HG03571 (cell line): ENCODE results near the gene RHBDF2.
A peak's percentile ranks its signal among the peaks of the same experiment; 100 is the strongest.

Experiments used
- ATAC-seq: cut with Tn5 transposase; IDR thresholded peaks from one replicate; pipeline ENCODE4 v1.9.1; 2021; ENCODE audit not compliant: unreplicated experiment

Gene RHBDF2

DNA sequence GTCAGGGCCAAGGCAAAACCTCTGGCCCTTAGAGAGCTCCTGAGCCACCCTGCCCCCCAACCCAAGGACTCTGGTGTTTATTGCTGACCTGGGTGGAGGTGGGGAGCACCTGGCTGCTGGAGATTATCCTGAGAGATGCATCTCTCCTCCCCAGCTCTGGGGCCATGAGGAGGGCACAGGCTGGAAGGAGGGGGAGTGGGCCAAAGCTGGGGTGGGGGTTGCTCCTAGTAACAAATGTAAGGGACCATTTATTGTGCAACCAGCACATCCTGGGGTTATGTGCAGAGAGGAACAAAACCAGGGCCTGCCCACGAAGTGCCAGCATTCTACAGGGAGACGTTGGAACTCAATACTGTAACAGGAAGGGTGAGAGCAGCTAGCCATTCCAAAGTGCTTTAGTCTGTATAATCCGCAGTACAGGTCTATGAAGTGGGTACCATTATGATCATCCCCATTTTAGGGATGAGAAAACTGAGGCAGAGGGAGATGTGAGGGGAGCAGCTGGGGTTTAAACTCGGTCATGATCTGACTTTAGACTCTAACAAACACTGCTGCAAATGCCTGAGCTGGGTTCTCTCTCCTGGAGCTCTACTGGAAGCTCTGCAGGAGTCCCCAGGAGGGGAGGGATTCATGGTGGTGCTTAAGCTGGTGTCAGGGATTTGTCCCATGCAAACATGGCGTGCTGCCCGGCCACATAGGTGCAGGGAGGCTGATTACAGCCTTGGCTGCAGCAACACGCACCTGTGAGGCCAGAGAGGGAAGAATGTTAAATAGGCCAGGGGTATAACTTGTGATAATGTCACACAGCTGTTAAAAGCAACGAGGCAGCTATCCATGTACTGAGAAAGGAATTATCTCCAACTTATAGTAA lies 1.4 kb upstream of the RHBDF2 start:
- ATAC-seq: no peak

GRCh38 chr17:76501827-76502307 lies 644 bp upstream of the RHBDF2 start:
- no peak for ATAC-seq

GRCh38 chr17:76500747-76501017 lies 541 bp downstream of the RHBDF2 start:
- ATAC-seq: no peak

DNA sequence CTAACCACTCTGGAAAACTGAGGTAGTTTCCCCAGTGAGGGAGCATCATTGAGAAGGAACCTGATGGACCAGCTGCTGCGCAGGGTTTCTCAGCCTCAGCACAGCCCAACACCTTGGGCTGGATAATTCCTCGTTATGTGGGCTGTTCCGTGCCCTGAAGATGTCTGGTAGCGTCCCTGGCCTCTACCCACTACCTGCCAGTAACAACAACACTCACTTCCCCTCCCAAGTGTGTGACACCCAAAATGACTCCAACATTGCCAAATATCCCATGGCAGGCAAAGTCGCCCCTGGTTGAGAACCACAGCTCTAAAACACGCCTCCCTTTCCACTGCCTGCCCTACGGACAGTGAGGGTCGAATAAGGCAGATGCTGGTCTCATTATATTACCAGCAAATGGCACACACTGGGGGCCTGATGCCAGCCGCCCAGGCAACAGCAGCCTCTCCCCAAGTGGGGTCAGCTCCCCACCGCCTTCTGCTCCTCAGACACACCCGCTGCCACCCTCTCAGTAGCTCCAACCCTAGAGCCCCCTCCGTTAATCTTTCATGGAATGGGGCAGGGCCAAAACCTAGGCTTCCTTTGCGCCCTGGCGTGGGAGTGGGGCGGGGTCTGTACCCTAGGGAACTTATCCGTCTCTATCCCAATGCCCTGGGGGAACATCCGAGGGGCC lies 1.0 kb downstream of the RHBDF2 start:
- ATAC-seq: no peak

DNA sequence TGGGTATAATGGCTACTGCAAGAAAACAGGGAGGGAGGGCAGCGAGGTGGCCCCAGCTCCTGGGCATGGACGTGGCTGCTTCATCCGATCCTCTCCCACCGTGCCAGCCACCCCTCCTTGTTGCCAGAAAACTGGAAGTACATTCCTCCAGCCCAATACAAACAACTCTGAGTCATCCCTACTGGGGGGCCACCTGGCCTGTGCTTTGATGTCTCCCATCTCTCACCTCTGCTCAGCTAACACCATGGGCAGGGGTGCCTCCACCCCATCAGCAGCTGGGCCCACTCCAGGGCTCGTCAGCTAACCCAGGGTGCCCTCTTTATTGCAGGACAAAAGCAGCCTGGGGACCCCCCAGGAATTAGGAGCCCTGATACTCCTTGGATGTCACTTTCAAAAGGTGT lies 2.0 kb downstream of the RHBDF2 start:
- no peak for ATAC-seq

- no peak for ATAC-seq
These were observed 2.4 kb downstream of the RHBDF2 start for GRCh38 chr17:76498876-76499251.

GRCh38 chr17:76497979-76498875 lies 3.0 kb downstream of the RHBDF2 start:
- ATAC-seq: no peak

GRCh38 chr17:76497699-76497978 lies 3.6 kb downstream of the RHBDF2 start:
- ATAC-seq: no peak

GRCh38 chr17:76496464-76496863 lies 4.8 kb downstream of the RHBDF2 start:
- no peak for ATAC-seq

- ATAC-seq: no peak
These were observed 5.4 kb downstream of the RHBDF2 start for GRCh38 chr17:76495663-76496400.

DNA sequence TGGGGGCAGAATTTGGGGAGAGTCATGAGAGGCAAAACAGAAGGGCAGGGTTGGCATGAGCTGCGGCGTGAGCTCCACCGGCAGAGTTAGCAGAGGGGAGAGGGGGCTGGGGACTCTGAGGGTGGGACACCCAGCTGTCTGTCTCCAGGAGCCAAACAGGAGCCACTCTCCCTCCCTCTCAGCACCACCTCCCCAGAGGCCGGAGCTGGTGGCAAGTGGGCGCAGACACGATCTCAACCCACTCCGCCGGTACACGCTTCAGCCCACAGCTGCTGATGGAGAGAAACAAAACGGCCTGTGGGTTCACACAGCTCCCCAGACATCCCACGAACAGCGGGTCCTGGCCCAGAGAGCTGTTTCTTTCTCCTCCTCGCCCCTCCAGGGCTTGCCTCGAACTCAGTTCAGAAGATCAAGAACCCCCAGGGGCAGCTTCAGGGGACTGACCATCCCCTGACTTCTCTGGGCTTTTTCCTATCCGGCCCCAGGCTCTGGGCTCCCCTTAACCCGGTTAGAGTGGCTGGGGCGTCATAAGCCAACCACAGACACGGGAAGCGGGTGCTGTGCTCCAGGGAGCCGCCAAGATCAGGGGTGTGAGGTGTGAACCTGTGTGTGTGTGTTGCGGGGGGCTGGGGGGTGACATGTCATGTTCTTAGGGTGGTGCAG lies 7.6 kb downstream of the RHBDF2 start:
- no peak for ATAC-seq

DNA sequence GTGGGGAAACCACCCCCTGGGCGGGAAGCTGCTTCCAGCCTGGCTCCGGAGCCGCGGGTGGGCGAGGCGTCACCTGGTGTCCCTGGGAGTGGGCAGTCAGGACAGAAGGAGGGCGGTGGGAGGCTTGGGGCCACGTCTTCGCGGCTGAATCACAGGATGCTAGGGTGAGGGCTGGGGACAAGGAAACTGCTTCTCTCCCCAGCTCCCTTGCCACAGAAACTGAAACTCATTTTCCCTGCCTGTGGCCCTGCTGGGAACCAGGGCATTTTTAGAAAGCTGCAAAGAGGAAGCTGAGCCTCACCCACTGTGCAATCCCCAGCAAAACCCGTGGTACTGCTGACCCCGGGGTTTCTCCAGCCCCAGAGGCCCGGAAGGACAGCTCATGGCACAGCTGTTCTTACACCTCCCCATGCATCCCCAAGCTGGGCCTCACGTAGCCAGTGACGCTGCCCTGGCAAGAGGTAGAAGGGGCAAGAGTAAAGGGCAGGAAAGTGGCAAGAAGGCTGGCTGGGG lies 8.2 kb downstream of the RHBDF2 start:
- ATAC-seq: peak; percentile 47

DNA sequence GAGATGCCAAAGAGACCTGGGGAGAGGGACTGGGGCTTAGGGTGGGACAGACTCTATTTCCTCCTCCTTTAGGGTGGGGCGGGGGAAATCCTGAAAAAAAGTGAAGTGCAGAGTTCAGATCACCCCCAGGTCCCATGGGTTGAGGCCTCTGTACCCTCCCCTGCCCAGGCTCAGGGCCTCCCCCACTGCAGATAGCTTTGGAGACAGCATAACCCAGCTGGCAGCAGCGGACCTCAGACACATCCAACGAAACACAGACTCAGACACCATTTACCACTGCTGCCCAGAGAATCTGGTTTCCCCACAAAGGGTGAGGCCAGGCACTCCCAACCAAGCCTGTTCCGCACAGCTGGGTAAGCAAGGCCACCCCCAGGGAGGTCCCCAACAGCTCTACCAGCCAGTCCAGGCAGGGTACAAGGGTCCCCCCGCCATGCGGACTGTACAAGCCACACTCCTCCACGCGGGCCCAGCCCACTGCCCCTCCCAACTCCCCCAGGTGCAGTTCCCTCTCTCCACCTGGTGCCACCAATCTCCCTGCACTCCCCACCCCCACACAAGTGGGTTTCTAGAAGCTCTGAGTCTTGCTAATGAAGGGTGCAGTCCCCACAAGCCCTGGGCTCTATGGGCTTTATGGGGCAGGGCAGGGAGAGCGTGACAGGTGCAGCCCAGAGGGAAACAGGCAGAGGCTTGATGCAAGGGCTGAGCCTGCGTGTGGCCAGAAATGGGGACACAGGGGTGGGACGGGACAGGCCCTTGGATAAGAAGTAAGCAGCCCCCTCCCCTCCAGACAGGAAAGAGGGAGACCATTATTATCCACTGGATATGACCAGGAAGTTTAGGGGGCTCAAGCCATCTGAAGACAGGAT lies 8.9 kb downstream of the RHBDF2 start:
- peak; percentile 27 for ATAC-seq

DNA sequence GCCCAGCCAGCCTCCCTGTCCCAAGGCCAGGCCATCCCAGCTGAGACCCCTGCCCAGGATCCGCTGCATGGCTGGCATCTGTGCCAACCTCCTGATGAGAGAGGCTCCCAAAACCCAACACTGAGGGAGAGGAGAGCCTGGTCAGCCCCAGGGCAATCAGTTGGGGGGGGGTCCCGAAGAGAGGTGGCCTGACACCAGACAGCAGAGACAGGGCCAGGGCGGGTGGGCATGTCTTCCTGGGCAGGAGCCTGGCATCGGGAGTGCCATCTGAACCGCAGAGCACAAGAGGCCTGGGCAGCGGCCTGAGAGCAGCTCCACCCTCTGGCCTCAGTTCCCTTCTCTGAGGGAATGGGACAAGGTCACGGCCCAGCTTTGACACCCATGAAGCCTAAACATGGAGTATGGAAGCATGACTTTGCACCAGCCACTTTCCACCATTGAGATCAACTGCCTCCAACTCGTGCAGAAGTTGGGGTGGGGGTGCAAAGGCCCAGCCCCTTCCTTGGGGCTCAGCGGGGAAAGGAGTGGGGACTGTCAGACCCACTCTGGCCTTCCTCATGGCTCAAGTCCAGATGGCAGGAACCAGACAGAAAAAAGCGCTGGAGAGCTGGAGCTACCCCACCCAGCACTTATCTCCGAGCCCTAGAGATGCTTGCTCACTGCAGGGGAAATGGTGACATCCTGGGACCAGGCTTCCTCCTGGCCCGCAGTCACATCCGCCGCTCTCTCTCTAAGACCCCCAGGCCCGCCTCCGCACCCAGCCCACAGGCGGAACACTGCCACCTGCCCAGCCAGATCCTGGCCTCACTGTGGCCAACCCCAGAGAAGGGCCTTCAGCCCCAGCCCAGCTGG lies 9.7 kb downstream of the RHBDF2 start:
- ATAC-seq: no peak

GRCh38 chr17:76490112-76490710 lies 11.0 kb downstream of the RHBDF2 start:
- ATAC-seq: no peak

- no peak for ATAC-seq
These were observed 13.6 kb downstream of the RHBDF2 start for GRCh38 chr17:76487451-76488192.

DNA sequence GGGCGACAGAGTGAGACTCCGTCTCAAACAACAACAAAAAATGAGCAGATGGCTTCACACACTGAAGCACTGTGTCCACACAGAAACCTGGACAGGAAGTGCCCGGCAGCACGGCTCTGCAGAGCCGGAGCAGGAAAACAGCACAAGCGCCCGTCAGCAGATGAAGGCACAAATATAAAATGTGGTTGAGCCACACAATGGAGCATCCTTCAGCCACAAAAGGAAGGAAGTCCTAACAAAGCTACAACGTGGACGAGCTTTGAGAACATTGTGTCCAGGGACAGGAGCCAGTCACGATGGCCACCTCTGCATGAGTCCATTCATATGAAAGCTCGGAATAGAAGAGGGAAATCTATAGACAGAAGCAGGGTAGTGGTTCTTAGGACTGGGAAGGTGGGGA lies 15.7 kb downstream of the RHBDF2 start:
- ATAC-seq: no peak
